Measurements from ENCODE around the gene STXBP5.

DNA sequence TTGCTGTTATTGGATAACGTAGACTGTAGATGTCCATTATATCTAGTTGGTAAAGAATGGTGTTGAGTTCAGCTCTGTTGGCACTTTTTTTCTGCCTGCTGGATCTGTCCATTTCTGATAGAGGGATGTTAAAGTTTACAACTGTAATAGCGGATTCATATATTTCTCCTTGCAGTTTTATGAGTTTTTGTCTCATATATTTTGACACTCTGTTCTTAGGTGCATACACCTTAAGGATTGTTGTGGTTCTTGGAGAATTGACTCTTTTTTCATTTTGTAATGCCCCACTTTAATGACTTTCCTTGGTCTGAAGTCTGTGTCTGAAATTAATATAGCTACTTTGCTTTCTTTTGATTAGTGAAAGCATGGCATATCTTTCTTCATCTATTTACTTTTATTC is 16.1 kb downstream of the STXBP5 start:
- TF ChIP-seq POLR2A (IDR thresholded peaks at IDR 0.05), result no peak
- TF ChIP-seq, protein P1, sequence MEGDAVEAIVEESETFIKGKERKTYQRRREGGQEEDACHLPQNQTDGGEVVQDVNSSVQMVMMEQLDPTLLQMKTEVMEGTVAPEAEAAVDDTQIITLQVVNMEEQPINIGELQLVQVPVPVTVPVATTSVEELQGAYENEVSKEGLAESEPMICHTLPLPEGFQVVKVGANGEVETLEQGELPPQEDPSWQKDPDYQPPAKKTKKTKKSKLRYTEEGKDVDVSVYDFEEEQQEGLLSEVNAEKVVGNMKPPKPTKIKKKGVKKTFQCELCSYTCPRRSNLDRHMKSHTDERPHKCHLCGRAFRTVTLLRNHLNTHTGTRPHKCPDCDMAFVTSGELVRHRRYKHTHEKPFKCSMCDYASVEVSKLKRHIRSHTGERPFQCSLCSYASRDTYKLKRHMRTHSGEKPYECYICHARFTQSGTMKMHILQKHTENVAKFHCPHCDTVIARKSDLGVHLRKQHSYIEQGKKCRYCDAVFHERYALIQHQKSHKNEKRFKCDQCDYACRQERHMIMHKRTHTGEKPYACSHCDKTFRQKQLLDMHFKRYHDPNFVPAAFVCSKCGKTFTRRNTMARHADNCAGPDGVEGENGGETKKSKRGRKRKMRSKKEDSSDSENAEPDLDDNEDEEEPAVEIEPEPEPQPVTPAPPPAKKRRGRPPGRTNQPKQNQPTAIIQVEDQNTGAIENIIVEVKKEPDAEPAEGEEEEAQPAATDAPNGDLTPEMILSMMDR (IDR thresholded peaks at IDR 0.05), result no peak
